NT2/D1 (cell line): ENCODE data around the gene CHST15.

Experiments
- SUZ12 ChIP-seq: IDR thresholded peaks from 2 replicates; pipeline ENCODE4 v1.6.1; 2011; ENCODE audit not compliant: insufficient read length, insufficient read depth; ENCODE audit errors: extremely low read depth
- YY1 ChIP-seq: IDR thresholded peaks from 2 replicates; pipeline ENCODE4 v1.6.1; 2011; ENCODE audit not compliant: insufficient read length, insufficient read depth

DNA sequence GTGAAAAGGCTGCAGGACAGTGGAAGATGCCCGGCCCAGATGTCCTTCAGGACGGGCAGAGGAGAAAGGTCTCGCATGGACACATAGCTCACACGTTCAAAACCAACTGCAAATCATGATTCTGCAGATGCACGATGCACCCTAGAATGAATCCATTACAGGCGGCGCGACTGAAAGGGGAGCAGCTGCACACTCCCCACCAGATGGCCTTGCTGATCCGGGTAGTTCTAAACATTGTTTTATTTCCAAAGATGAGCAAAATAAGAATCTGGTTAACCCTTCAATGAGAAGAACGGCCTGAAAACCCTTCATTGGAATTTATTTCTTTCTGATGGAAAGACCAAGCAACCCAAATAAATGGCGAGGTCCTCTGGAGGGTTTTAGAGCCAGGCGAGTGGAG is 33.8 kb downstream of the CHST15 start:
- no peak for TF ChIP-seq YY1
- TF ChIP-seq SUZ12: no peak
